ENCODE results near the gene SMAD2. TPM values are rescaled to one million over a fixed set of nuclear protein-coding genes. Genes with fewer than 3 reads are reported as not detected.

Gene SMAD2
- total RNA-seq, 4 donors from 2014 or later, result 54.5 to 105 (median 83.6) TPM

GRCh38 chr18:47975105-47975504 is 44.6 kb upstream of the SMAD2 start:
- 69 to 72% methylated on average over 5 of the region's 5 CpGs for WGBS, 2 donors
- DNase-seq (ENCODE audit: low spot score in 2 of 2), result no peak
- intact Hi-C loops (cut with DNase I; ENCODE audit: low total_unique reads), result no loop called here
- H3K4me3 ChIP-seq (ENCODE audit: low read depth, poor library complexity, severe bottlenecking), result no peak overlapping the region
- no peak for TF ChIP-seq POLR2A (IDR thresholded peaks at IDR 0.05)
- TF ChIP-seq CTCF (IDR thresholded peaks at IDR 0.05), result no peak

GRCh38 chr18:47970664-47971531 is 40.4 kb upstream of the SMAD2 start:
- WGBS, 2 donors, result 82 to 83% methylated on average over 9 of the region's 9 CpGs

GRCh38 chr18:47969816-47970215 is 39.4 kb upstream of the SMAD2 start:
- no peak overlapping the region for H3K4me3 ChIP-seq (ENCODE audit: low read depth, poor library complexity, severe bottlenecking)
- no peak for DNase-seq (ENCODE audit: low spot score in 2 of 2)
- TF ChIP-seq CTCF (IDR thresholded peaks at IDR 0.05) (no peak), POLR2A (IDR thresholded peaks at IDR 0.05) (no peak)
- intact Hi-C loops (cut with DNase I; ENCODE audit: low total_unique reads), result no loop called here
- 80 to 90% methylated on average over 4 of the region's 4 CpGs for WGBS, 2 donors

More at GRCh38 chr18:47970664-47971531, 40.4 kb upstream of the SMAD2 start:
- peak in 1 of 2 donors; percentile 39 for DNase-seq (ENCODE audit: low spot score in 2 of 2)
- intact Hi-C loops (cut with DNase I; ENCODE audit: low total_unique reads), result no loop called here
- TF ChIP-seq POLR2A (IDR thresholded peaks at IDR 0.05) (no peak), CTCF (IDR thresholded peaks at IDR 0.05) (no peak)
- H3K4me3 ChIP-seq (ENCODE audit: low read depth, poor library complexity, severe bottlenecking), result no peak overlapping the region

GRCh38 chr18:47968721-47969120 is 38.3 kb upstream of the SMAD2 start:
- intact Hi-C loops (cut with DNase I; ENCODE audit: low total_unique reads), result no loop called here
- 80 to 83% methylated on average over 4 of the region's 4 CpGs for WGBS, 2 donors
- no peak for TF ChIP-seq POLR2A (IDR thresholded peaks at IDR 0.05)
- no peak for TF ChIP-seq CTCF (IDR thresholded peaks at IDR 0.05)

GRCh38 chr18:47968006-47968676 is 37.7 kb upstream of the SMAD2 start:
- WGBS, 2 donors, result 73 to 82% methylated on average over 9 of the region's 9 CpGs
- DNase-seq (ENCODE audit: low spot score in 2 of 2), result no peak
- no peak for TF ChIP-seq POLR2A (IDR thresholded peaks at IDR 0.05)
- no peak for TF ChIP-seq CTCF (IDR thresholded peaks at IDR 0.05)
- intact Hi-C loops (cut with DNase I; ENCODE audit: low total_unique reads), result no loop called here
- no peak overlapping the region for H3K4me3 ChIP-seq (ENCODE audit: low read depth, poor library complexity, severe bottlenecking)

More at GRCh38 chr18:47968721-47969120, 38.3 kb upstream of the SMAD2 start:
- DNase-seq (ENCODE audit: low spot score in 2 of 2), result no peak
- no peak overlapping the region for H3K4me3 ChIP-seq (ENCODE audit: low read depth, poor library complexity, severe bottlenecking)

All from lower leg skin (tissue), 4 donors.